Midbrain (tissue), 1 donor: ENCODE results near the gene GADD45A.
A peak's percentile ranks its signal among the peaks of the same experiment; 100 is the strongest.

Source experiments
- DNase-seq: peaks from one replicate; lab custom pipeline; 2025; lab: John Stamatoyannopoulos, UW

GADD45A gene

GRCh38 chr1:67689267-67690017, 4.4 kb downstream of the GADD45A start:
- no peak for DNase-seq

GRCh38 chr1:67690018-67690363, 5.0 kb downstream of the GADD45A start:
- DNase-seq: no peak

GRCh38 chr1:67690411-67690810, 5.4 kb downstream of the GADD45A start:
- no peak for DNase-seq

GRCh38 chr1:67691712-67692111, 6.7 kb downstream of the GADD45A start:
- DNase-seq: no peak

GRCh38 chr1:67695963-67696362, 11.0 kb downstream of the GADD45A start:
- no peak for DNase-seq

GRCh38 chr1:67696708-67697107, 11.7 kb downstream of the GADD45A start:
- DNase-seq: no peak

GRCh38 chr1:67700220-67700619, 15.2 kb downstream of the GADD45A start:
- DNase-seq: no peak

- no peak for DNase-seq
Observed at GRCh38 chr1:67700692-67701410, 15.8 kb downstream of the GADD45A start.

GRCh38 chr1:67701876-67702275, 16.9 kb downstream of the GADD45A start:
- DNase-seq: no peak

GRCh38 chr1:67704351-67704750, 19.4 kb downstream of the GADD45A start:
- DNase-seq: no peak

GRCh38 chr1:67705735-67706453, 20.9 kb downstream of the GADD45A start:
- no peak for DNase-seq

GRCh38 chr1:67708606-67709005, 23.6 kb downstream of the GADD45A start:
- no peak for DNase-seq

- DNase-seq: no peak
Observed at GRCh38 chr1:67710417-67710816, 25.4 kb downstream of the GADD45A start.

GRCh38 chr1:67711158-67711854, 26.3 kb downstream of the GADD45A start:
- DNase-seq: no peak

GRCh38 chr1:67711855-67712212, 26.8 kb downstream of the GADD45A start:
- DNase-seq: no peak

- no peak for DNase-seq
Observed at GRCh38 chr1:67713057-67713846, 28.3 kb downstream of the GADD45A start.

- no peak for DNase-seq
Observed at GRCh38 chr1:67715819-67716218, 30.8 kb downstream of the GADD45A start.

GRCh38 chr1:67716800-67717199, 31.8 kb downstream of the GADD45A start:
- peak; percentile 21 for DNase-seq

GRCh38 chr1:67717876-67718275, 32.9 kb downstream of the GADD45A start:
- DNase-seq: no peak

- no peak for DNase-seq
Observed at GRCh38 chr1:67719329-67720196, 34.6 kb downstream of the GADD45A start.

- no peak for DNase-seq
Observed at GRCh38 chr1:67721112-67721511, 36.1 kb downstream of the GADD45A start.
